Esophagus mucosa (tissue), 1 donor: ENCODE measurements around the gene TCF25. TPM values are rescaled to one million over a fixed set of nuclear protein-coding genes. Genes with fewer than 3 reads are reported as not detected.
"Not testable (repeated sequence)": the region's sequence is repeated elsewhere in the genome, so short reads cannot be mapped to it uniquely, and the experiment has no call there.

Experiments used
- ATAC-seq: fragments of 200-7000 bp; cut with Tn5 transposase; one replicate; pipeline ENCODE4 v1.9.1; 2020
- total RNA-seq: library from RNA; stranded (reverse); gene quantifications from one replicate; pipeline ENCODE4 v1.2.4, GENCODE V29; 2023
- donor health status: DM: yes; HTN: yes; CAD: no.

Gene TCF25
- total RNA-seq, 1 donor from 2014 or later = 99.2 TPM

DNA sequence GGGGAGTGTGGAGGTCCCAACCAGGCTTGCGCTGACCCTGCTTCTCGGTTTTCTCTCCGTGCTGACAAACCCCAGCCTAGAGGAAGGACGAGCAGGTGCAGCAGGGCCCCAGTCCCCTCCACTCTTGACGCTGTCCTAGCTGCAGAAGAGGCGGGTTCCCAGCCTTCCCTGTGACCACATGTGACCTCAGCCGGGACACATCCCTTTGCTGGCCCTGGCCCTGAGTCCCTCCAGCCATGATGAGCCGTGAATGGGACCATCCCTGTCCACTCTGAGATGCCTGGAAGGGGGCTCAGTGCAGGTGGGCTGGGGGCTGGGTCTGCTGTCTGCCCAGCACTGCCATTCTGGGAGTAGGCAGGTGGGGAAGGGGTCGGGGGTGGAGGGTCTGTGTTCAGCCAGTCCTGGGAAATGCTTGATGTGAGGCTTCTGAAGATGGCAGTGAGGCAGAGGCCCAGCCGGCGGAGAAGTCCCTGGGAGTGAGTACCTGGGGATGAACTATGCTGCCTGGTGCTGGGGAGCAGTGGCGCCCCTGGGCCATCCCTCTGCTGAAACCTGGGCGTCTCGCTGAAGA is 47.8 kb downstream of the TCF25 start:
- ATAC-seq = no peak

- ATAC-seq = peak; percentile 42
Measured at GRCh38 chr16:89921702-89922476, 48.5 kb downstream of the TCF25 start.

DNA sequence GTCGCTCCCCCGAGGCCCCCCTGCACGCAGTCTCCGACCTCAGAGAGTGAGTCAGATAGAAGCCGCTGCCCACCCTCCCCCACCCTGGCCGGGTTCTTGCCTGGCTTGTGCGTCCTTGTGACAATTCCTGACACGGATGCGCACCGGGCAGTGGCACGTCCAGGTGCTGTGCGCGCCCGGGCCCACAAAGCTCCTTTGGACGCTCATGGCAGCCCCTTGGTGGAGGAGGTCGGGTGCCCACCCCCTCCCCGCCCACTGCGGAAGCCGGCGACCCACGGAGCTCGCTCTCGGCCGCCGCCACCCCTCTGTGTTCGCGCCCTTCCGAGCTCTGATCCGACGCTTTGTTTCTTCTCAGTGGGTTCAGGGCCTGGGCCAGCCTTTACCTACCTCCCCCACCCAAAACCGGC is 49.1 kb downstream of the TCF25 start:
- ATAC-seq = peak; percentile 3

GRCh38 chr16:89922884-89923639 is 49.7 kb downstream of the TCF25 start, which contains the start of gene TUBB3:
TUBB3 (plus strand) TSS chr16:89923342; CDS start chr16:89923402, 60 bp downstream.
- peak; percentile 53 for ATAC-seq

- no peak for ATAC-seq
Measured at GRCh38 chr16:89923640-89924296, 50.4 kb downstream of the TCF25 start.

DNA sequence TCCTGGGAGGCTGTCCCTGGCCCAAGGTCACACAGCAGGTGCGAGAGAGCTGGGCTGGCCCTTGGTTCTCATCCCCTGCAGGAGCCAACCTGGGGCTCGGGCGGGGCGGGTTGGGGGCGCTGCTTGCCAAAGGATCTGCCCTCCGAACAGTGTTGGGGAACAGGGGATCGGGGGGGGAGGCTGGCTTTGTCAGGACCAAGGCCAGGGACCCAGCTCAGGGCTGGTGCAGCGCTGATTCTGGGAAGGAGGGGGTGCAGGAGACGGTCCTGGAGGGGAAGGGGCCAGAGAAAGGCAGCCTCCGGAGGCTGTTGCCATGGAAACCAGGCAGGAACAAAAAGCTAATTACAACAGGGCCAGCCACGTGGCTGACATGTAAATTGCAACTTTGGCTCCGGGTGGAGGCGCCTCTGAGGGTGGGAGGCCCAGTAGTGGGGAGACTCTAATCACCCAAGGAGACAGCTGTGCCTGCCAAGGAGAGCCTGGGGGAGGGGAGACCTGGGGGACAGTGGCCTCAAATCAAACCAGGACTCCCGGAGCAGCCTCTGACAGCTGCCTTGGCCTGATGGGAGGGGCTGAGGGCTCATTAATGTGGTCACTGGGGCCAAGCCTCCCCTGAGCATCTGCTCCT is 51.0 kb downstream of the TCF25 start:
- no peak for ATAC-seq

GRCh38 chr16:89924925-89925307 is 51.5 kb downstream of the TCF25 start:
- no peak for ATAC-seq

- ATAC-seq = no peak
Measured at GRCh38 chr16:89925596-89926079, 52.2 kb downstream of the TCF25 start.

DNA sequence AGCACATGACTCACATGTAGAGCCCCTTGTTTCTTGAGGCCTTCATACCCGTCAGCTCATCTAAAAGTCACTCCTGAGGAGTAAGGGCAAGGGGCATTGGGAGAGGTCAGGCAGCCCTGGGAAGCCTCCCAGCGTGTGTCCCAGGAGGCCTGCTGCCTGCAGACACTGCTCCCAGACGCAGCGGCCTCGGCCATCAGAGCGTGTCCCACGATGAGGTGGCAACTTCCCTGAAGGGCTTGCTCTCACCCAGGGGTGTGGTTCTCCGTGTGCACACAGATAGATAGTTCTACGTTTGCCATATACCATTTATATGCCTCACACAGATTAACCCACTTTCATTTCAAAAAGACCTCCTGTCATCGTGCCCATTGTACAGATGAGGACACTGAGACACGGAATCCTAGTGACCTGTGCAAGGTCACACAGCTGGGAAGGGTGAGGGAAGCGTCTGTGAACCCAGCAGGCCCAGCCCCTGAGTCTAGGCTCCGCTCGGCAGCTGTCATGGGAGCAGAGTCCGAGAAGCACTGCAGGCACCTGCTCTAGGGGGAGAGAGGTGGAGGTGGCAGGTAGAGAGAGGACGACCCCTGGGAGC is 58.0 kb downstream of the TCF25 start:
- peak; percentile 5 for ATAC-seq

DNA sequence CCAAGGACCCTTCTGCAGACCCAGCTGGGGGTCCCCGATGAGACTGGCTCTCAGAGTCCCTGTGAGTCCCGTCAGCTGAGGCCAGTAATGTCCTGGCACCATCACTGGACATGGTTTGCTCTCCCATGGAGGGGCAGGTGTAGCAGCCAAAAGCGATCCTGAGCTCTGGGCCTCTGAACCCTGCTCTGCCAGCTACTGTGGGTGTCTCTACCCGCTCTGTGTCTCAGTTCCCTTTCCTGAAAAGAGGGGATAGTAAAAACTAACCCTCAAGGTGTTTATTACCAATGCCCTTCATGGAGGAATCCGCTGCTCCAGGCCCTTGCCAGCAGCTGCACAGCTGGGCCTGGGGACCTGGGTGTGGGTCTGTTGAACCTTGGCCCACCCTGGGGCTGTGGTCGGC is 58.6 kb downstream of the TCF25 start:
- ATAC-seq = no peak

DNA sequence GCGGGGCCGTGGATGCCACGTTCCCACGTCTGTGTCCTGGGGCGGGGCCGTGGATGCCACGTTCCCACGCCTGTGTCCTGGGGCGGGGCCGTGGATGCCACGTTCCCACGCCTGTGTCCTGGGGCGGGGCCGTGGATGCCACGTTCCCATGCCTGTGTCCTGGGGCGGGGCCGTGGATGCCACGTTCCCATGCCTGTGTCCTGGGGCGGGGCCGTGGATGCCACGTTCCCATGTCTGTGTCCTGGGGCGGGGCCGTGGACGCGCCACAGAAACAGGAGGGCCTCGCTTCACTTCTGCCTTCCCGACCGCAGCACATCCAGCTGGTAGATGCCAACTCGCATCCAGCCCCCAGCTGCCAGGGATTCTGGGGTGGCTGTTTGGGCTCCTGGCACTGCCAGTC is 60.6 kb downstream of the TCF25 start:
- ATAC-seq = not testable (repeated sequence)

DNA sequence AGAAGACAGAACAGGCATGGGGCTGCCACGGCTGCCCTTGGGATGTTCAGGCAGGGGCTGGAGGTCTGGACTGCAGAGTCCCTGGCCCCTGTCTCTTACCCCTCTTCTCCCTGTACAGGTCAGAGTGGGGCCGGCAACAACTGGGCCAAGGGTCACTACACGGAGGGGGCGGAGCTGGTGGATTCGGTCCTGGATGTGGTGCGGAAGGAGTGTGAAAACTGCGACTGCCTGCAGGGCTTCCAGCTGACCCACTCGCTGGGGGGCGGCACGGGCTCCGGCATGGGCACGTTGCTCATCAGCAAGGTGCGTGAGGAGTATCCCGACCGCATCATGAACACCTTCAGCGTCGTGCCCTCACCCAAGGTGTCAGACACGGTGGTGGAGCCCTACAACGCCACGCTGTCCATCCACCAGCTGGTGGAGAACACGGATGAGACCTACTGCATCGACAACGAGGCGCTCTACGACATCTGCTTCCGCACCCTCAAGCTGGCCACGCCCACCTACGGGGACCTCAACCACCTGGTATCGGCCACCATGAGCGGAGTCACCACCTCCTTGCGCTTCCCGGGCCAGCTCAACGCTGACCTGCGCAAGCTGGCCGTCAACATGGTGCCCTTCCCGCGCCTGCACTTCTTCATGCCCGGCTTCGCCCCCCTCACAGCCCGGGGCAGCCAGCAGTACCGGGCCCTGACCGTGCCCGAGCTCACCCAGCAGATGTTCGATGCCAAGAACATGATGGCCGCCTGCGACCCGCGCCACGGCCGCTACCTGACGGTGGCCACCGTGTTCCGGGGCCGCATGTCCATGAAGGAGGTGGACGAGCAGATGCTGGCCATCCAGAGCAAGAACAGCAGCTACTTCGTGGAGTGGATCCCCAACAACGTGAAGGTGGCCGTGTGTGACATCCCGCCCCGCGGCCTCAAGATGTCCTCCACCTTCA is 61.5 kb downstream of the TCF25 start:
- ATAC-seq = no peak

GRCh38 chr16:89935620-89936019 is 62.2 kb downstream of the TCF25 start:
- not testable (repeated sequence) for ATAC-seq

GRCh38 chr16:89936034-89936433 is 62.6 kb downstream of the TCF25 start:
- ATAC-seq = no peak

DNA sequence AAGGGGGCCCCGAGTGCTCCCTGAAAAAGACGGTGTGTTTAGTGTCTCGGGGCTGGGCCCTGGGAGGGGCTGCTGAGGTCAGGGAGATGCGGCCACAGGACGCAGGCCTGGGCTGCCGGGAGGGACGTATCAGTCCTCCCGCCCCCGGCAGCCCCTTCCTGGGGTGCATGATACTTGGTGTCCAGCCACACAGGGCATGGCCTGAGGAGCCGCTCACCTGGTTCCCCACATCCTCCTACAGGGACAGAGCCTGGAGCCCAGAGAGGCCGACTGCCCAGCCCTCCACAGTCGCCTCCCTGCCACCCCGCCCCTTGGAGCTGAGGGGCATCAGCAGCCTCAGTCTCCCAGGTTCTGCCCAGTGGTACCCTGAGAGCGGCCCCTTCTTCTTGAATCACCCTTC is 63.1 kb downstream of the TCF25 start:
- ATAC-seq = no peak

DNA sequence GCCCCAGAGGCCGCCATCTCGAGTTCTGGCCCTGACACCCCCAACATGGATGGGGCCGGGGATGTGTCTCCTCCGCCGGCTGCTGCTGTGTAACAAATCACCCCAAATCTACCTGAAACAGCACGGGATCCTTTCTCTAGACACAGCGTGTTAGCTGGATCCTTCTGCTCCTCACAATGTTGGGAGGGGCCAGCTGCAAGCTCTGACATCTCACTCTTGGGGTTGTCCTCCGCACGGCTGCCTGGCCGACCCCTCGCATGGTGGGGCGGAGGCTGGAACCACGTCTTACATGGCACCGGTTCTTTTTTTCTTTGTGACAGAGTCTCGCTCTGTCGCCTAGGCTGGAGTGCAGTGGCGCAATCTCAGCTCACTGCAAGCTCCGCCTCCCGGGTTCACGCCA is 63.6 kb downstream of the TCF25 start:
- no peak for ATAC-seq

DNA sequence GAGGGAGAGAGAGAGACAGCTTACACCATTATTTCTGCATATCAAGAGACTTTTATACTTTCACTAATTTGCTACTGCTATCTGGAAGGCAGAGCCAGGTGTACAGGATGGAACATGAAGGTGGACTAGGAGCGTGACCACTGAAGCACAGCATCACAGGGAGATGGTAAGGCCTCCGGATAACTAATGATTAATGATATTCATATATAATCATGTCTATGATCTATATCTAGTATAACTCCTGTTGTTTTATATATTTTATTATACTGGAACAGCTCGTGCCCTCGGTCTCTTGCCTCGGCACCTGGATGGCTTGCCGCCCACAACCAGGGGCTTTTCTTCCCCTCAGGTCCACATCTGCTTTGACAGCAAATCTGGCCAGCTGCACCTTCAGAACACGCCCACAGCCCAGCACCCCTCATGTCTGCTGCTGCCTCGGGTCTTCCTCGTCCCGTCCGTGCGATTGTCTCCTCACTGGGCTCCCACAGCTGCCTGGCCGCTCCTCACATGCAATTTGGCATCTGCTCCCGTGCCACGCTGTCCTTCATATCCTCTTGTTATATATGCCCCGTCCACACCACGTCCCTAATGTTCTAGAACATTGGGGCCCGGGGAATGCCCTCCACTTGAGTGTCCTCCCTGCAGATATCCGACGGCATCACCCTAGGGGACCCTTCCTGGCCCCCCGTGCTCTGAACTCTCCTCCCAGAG is 64.9 kb downstream of the TCF25 start:
- peak; percentile 13 for ATAC-seq

DNA sequence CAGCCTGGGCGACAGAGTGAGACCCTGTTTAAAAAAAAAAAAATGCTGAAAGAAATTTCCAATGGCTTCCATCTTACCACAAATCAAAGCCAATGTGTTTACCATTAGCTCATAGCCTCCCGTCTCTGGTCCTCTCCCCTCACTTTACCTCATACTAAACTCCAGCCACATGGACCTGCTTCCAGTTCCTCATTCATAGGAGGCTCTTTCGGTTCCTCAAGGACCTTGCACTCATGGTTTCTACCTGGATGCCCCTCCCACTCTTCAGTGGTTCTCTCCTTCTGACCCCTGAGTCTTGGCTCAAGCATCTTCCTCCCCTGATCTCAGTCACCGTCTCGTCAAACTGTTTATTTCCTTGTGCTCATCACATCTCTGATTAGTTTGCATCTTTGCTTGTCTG is 71.4 kb downstream of the TCF25 start:
- ATAC-seq = no peak

- no peak for ATAC-seq
Measured at GRCh38 chr16:89945654-89946053, 72.3 kb downstream of the TCF25 start.

DNA sequence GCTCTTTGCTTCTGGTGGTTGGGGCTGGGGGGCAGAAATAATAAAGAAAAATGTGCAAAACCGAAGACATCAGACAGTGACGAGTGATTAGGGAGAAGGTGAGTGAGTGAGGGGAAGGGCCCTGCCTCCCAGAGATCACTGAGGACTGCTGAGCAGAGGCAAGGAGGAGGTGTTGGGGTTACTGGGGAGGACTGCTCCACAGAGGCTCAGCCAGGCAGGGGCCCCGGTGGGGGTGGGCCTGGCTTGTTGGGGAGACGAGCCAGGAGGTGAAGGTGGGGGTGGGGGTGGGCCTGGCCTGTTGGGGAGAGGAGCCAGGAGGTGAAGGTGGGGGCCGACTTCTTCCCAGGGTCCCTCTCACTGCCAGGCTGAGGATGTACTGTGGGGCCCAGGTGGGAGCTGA is 73.1 kb downstream of the TCF25 start:
- no peak for ATAC-seq
